Hepatocyte (in vitro differentiated cells): ENCODE results near the gene RAP1GAP. TPM values are rescaled to one million over a fixed set of nuclear protein-coding genes. Genes with fewer than 3 reads are reported as not detected.

ENCODE experiments used
- DNase-seq: peaks from one replicate; pipeline ENCODE4 v3.0.0-alpha.2; 2016; ENCODE audit warnings: low spot score
- H2AFZ ChIP-seq: fragments of 200-600 bp; sonication (generic); 2 replicates; pipeline ENCODE4 v1.6.0; 2016; ENCODE audit warnings: antibody characterized with exemption, mild to moderate bottlenecking
- H3K27ac ChIP-seq: fragments of 200-600 bp; sonication (generic); 2 replicates; pipeline ENCODE4 v1.5.1; 2016; ENCODE audit warnings: mild to moderate bottlenecking
- H3K27me3 ChIP-seq: fragments of 200-600 bp; sonication (generic); 2 replicates; pipeline ENCODE4 v1.6.1; 2016
- H3K36me3 ChIP-seq: fragments of 200-600 bp; sonication (generic); replicated peaks from 2 replicates; pipeline ENCODE4 v1.5.1; 2016; ENCODE audit warnings: low read depth; ENCODE audit not compliant: insufficient read depth
- H3K4me1 ChIP-seq: fragments of 200-600 bp; sonication (generic); 2 replicates; pipeline ENCODE4 v1.5.1; 2016; ENCODE audit warnings: mild to moderate bottlenecking, moderate library complexity; ENCODE audit not compliant: insufficient read depth
- H3K4me2 ChIP-seq: fragments of 200-600 bp; sonication (generic); 2 replicates; pipeline ENCODE4 v1.6.0; 2016
- H3K4me3 ChIP-seq: fragments of 200-600 bp; sonication (generic); 2 replicates; pipeline ENCODE4 v1.5.1; 2016; ENCODE audit warnings: mild to moderate bottlenecking
- H3K79me2 ChIP-seq: fragments of 200-600 bp; sonication (generic); 2 replicates; pipeline ENCODE4 v1.6.0; 2017; ENCODE audit warnings: mild to moderate bottlenecking
- H3K9me2 ChIP-seq: fragments of 200-600 bp; sonication (generic); replicated peaks from 2 replicates; pipeline ENCODE4 v1.6.0; 2017; ENCODE audit warnings: mild to moderate bottlenecking; ENCODE audit not compliant: insufficient read depth
- H3K9me3 ChIP-seq: fragments of 200-600 bp; sonication (generic); 2 replicates; pipeline ENCODE4 v1.5.1; 2016; ENCODE audit warnings: low read depth, mild to moderate bottlenecking
- H4K20me1 ChIP-seq: fragments of 200-600 bp; sonication (generic); 2 replicates; pipeline ENCODE4 v1.6.0; 2016; ENCODE audit warnings: mild to moderate bottlenecking; ENCODE audit not compliant: insufficient read depth, poor library complexity, severe bottlenecking
- EZH2 ChIP-seq: fragments of 200-600 bp; sonication (generic); IDR thresholded peaks from 2 replicates; pipeline ENCODE4 v1.6.1; 2016; ENCODE audit warnings: antibody characterized with exemption, mild to moderate bottlenecking, borderline replicate concordance
- EZH2phosphoT487 ChIP-seq: fragments of 200-600 bp; sonication (generic); IDR thresholded peaks from one replicate; pipeline ENCODE4 v1.6.1; 2018; ENCODE audit warnings: antibody characterized with exemption, mild to moderate bottlenecking, low read depth, moderate library complexity; ENCODE audit not compliant: unreplicated experiment, severe bottlenecking
- WGBS: methylation state at CpG from one replicate; pipeline ENCODE4 v1.1.6; 2016; ENCODE audit warnings: low lambda C conversion rate; ENCODE audit errors: missing lambda C conversion rate; 5-methylcytosine and 5-hydroxymethylcytosine counted together
- polyA plus RNA-seq: library from polyadenylated mRNA; unstranded; fragments of >200 nt; fragmentation: Nextera tagmentation; extraction: Ambion mirVana; gene quantifications from 2 replicates; pipeline ENCODE4 v1.2.1, GENCODE V29; 2016
- total RNA-seq: library from RNA; depleted of rRNA; stranded (reverse); fragments of >200 nt; gene quantifications from 2 replicates; pipeline ENCODE4 v1.2.3, GENCODE V29; 2014
- TF ChIP-seq, protein P1 (sequence below): fragments of 200-600 bp; sonication (generic); IDR thresholded peaks from 2 replicates; pipeline ENCODE4 v1.5.1; 2016; ENCODE audit warnings: antibody characterized with exemption, mild to moderate bottlenecking; ENCODE audit not compliant: poor library complexity

Gene RAP1GAP
- total and polyA plus RNA-seq, 2 experiments from 2014 or later, result 12.3 to 18.0 TPM

DNA sequence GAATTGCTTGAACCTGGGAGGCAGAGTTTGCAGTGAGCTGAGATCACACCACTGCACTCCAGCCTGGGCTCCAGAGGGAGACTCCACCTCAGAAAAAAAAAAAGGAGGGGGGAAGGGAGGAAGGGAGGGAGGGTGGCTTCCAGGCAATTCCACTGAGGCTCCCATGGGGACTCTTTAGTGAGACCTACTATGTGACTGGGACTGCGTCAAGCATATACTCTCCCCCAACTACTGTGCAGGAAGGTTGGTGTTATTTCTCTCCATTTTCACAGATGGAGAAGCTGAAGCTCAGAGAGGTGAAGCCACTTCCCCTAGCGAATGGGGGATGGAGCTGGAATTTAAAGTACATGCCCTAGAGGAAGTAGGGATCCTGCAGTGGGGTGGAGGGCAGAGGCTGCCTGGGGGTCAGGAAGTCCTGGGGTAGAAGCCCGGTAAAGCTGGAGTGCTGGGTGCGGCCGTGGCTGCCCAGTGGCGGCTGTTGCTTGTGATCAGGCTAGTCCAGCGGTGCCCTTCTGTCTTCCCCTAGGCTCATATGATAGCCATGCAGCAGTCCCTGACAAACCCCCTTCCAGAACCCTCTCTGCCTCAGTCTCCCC is 40.3 kb downstream of the RAP1GAP start:
- Histone ChIP-seq H2AFZ (no peak overlapping the region), H3K27ac (no peak overlapping the region), H3K9me3 (no peaks in the 10 kb centered on the region), H3K4me3 (no peak overlapping the region), H3K27me3 (no peaks in the 10 kb centered on the region), H3K9me2 (no peaks in the 10 kb centered on the region), H3K4me2 (no peak overlapping the region), H4K20me1 (no peaks in the 10 kb centered on the region), H3K36me3 (no peaks in the 10 kb centered on the region), H3K79me2 (no peaks in the 10 kb centered on the region), H3K4me1 (peaks cover 18% of the 10 kb centered on the region)
- whole genome bisulfite sequencing, result 84% methylated on average over 7 of the region's 7 CpGs
- TF ChIP-seq EZH2 (no peak), EZH2phosphoT487 (no peak)
- TF ChIP-seq, protein P1, sequence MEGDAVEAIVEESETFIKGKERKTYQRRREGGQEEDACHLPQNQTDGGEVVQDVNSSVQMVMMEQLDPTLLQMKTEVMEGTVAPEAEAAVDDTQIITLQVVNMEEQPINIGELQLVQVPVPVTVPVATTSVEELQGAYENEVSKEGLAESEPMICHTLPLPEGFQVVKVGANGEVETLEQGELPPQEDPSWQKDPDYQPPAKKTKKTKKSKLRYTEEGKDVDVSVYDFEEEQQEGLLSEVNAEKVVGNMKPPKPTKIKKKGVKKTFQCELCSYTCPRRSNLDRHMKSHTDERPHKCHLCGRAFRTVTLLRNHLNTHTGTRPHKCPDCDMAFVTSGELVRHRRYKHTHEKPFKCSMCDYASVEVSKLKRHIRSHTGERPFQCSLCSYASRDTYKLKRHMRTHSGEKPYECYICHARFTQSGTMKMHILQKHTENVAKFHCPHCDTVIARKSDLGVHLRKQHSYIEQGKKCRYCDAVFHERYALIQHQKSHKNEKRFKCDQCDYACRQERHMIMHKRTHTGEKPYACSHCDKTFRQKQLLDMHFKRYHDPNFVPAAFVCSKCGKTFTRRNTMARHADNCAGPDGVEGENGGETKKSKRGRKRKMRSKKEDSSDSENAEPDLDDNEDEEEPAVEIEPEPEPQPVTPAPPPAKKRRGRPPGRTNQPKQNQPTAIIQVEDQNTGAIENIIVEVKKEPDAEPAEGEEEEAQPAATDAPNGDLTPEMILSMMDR, result no peak
- DNase-seq, result no peak

DNA sequence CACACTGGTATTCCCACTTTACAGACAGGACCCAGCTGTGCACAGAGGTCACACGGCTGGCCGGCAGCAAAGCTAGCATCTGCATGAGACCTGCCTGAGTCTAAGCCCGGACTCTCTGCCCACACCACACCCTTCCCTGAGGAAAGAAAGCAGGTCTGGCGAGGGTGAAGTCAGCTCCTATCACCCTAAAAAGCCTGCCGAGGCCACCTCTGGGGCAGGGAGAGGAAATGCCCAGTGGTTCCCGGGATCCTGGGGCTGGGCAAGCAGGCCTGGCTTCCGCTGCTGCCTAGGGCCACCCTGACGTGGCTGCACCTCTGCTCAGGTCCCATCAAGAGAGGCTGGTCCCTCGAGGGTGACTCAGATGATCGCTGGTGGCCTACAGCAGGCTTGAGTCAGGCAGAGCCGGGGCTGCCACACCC is 42.2 kb downstream of the RAP1GAP start:
- Histone ChIP-seq H3K27ac (no peak overlapping the region), H3K4me2 (no peak overlapping the region), H3K79me2 (no peaks in the 10 kb centered on the region), H3K9me2 (no peaks in the 10 kb centered on the region), H3K4me1 (peaks cover 32% of the 10 kb centered on the region), H4K20me1 (no peaks in the 10 kb centered on the region), H3K4me3 (no peak overlapping the region), H3K36me3 (no peaks in the 10 kb centered on the region), H2AFZ (no peak overlapping the region), H3K27me3 (no peaks in the 10 kb centered on the region), H3K9me3 (no peaks in the 10 kb centered on the region)
- no peak for DNase-seq
- TF ChIP-seq EZH2 (no peak), EZH2phosphoT487 (no peak)
- TF ChIP-seq, protein P1, result no peak
- WGBS, result 82% methylated on average over 11 of the region's 11 CpGs

GRCh38 chr1:21625390-21626190 is 43.6 kb downstream of the RAP1GAP start:
- Histone ChIP-seq H3K4me1 (peaks cover 29% of the 10 kb centered on the region), H3K79me2 (no peaks in the 10 kb centered on the region)

More at GRCh38 chr1:21625390-21626190, 43.6 kb downstream of the RAP1GAP start:
- Histone ChIP-seq H3K4me2 (no peak overlapping the region), H4K20me1 (no peaks in the 10 kb centered on the region), H3K36me3 (no peaks in the 10 kb centered on the region), H3K4me3 (no peak overlapping the region), H3K9me3 (no peaks in the 10 kb centered on the region), H3K27me3 (no peaks in the 10 kb centered on the region), H3K27ac (no peak overlapping the region), H3K9me2 (no peaks in the 10 kb centered on the region), H2AFZ (no peak overlapping the region)
- 79% methylated on average over 13 of the region's 13 CpGs for WGBS
- TF ChIP-seq, protein P1, result no peak
- TF ChIP-seq EZH2, result no peak
- no peak for TF ChIP-seq EZH2phosphoT487
- no peak for DNase-seq
